HL-60/S4 treated with retinoic acid at 250 ng/mL for 4 days and 3 days (cell line): ENCODE data around the gene AP3D1.
"Not testable (repeated sequence)": the region's sequence is repeated elsewhere in the genome, so short reads cannot be mapped to it uniquely, and the experiment has no call there.

Experiments
- in situ Hi-C: fragments of 300-500 bp; cut with MboI; formaldehyde crosslinking; loops from 2 replicates; pipeline ENCODE4 v1.7.0; 2022; ENCODE audit warnings: low sequenced_read_pairs

The AP3D1 gene

DNA sequence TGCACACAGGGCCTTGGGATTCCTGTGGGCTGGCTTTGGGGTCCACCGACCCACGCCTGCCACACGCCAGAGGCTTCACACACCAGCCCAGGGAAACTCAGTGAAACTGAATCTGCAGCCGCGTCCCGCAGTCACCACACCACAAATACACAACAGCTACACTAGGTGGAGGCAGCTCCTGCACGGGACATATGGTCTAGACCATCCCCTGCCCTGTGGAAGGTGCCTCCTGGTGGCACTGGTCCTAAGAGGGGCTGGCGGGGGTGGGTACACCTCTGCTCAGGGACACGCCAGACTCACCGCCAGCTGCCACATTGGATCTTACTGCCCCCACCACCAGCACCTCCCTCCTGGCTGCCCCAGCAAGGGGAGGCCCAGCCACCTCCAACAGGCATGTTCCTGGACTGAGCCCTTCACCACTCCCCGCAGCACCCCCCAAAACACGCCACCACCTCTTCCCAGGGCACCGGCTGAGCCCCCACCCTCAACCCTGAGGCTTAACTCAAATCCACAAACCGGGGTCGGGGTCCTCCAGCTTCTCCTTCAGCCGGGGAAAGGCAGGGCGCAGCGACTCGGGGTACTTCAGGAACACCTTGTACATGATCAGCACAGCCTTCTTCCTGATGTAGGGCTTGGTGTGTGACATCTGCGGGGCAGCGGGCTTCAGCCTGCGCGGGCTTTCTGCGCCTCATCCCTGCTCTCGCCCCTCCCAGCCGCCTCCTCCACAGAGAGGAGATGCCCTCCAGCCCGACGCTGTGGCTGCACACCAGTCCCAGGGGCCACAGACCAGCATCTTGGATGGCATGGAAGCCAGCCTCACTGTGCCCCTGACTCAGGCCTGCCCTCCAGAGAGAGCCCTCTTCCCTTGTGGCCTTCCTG lies 21.2 kb downstream of the AP3D1 start:
- in situ Hi-C loops, result no loop called here

DNA sequence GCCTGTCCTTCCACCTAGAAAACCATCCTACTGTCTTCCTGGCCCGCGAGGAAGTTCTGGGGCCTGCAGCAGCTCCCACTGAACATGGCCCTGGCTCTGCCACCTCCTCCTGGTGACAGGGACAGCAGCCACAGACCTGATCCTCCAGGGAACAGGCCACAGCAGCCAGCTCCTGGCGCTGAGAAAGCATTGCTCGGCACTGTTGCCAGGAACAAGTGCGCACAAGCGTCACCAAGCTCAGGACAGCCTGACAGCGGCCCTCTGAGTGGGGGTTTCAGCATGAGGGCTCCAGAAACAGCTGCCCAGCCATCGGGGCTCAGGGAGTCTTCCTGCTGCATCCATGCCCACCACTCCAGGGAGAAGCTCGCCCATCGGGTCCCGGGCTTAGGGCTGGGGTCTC lies 21.9 kb downstream of the AP3D1 start:
- in situ Hi-C loops, result no loop called here

GRCh38 chr19:2129022-2129421 lies 22.3 kb downstream of the AP3D1 start:
- in situ Hi-C loops, result no loop called here

- in situ Hi-C loops, result not testable (repeated sequence)
Observed at GRCh38 chr19:2128252-2128651, 23.1 kb downstream of the AP3D1 start.

GRCh38 chr19:2127758-2128157 lies 23.6 kb downstream of the AP3D1 start:
- in situ Hi-C loops, result no loop called here

DNA sequence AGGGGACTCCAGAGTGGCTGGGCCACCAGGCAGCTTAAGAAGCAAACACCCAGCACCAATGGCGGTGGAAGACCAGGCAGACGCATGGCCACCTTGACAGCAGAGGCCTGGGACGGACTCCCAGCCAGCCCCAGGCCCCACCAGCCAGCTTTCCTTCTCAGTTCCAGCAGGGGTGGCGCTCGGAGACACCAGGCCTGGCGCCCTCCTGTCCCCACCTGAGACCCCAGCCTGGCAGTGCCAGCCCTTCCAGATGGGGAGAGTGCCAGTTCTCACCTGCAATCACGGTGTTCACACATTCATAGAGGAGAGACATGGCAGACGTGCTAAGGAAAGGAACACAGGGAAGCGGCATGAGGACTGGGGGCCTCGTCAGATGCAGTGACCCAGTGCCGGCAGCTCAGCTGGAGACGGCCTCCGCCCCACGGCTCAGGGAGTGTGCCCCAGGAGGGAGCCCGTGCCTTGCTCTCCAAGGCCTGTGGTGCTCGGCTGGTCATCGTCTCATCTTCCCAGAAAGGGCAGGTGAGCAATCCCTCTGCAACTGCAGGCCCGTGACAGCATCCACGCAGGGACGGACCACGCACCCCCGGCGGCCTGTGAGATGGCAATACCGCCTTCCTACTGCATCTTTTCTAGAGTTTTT lies 24.4 kb downstream of the AP3D1 start:
- in situ Hi-C loops, result no loop called here

DNA sequence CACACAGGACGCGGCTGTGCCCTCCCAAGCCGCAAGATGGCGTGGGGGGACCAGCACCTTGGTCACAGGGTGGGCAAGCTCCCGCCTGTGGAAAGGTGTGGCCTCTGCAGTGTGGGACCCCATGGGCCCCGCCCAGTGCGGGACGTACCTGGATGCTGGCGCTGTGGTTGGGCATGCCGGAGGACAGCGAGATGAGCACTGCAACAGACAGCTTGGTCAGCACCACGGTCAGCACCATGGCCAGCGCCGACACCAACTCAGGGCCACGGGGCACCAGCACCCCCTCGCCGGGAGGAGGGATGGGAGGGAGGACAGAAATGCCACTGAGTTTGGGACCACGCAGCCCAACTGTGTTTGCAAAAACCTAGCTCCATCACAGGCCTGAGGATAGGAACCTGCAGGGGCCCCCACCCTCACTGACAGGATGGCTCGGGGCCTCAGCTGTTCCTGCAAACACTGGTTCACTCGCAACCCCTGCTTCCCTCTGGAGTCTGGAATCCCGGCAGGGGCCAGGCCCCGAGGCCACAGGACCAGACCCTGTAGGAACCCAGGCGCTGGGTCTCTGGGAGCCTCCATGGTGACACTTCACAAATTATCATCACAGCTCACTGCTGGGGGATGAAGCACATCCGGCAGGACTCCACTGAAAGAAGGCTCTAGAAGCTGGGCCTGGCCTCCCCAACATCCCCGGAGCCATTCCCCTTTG lies 27.5 kb downstream of the AP3D1 start:
- in situ Hi-C loops, result no loop called here

DNA sequence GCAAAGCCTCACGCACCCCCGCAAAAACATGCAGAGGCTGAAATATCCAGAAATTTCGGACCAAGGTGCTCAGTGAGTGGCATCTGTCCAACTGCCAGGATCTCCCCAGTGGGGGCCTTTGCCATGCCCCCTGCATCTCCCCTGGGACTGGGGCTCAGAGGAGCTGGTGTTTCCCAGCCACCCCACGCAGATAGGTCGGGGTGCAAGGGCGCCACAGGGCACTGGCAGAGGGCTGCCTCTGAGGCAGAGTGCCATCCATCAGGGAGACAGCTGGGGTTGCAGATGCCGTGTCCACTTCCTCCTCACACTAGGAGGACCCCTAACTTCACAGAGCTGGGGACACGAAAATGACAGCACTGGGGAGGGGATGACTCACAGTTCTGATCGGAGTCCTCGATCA lies 28.4 kb downstream of the AP3D1 start:
- in situ Hi-C loops, result no loop called here

- in situ Hi-C loops, result no loop called here
Observed at GRCh38 chr19:2122251-2122650, 29.1 kb downstream of the AP3D1 start.

DNA sequence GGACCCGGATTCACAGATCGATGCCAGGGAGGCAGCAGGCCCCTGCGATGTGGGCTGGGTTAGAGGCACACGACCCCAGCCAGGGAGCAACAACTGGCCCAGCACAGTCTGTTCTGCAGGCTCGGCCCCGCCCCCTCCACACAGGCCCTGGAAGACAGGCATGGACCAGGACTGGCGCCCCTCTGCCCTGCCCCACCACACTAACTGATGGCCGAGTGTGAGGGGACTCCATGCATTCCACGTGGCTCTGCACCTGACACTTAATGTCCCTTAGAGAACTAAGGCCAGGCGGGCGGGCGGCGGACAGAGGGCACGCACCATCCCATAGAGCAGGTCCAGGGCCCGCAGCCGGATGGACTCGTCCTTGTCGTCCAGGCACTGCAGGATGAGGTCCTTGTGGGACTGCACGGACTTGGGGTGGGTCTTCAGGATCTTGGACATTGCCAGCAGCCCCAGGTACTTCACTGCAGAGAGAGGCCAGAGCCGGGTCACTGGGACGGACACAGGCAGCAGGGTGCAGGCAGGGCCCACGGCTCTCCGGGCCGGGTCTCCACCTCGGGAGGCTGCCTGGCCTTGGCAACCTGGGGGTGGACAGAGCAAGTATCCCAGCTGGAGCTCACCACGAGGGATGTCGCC lies 29.8 kb downstream of the AP3D1 start:
- in situ Hi-C loops, result no loop called here

GRCh38 chr19:2120821-2121220 lies 30.5 kb downstream of the AP3D1 start:
- in situ Hi-C loops, result no loop called here

DNA sequence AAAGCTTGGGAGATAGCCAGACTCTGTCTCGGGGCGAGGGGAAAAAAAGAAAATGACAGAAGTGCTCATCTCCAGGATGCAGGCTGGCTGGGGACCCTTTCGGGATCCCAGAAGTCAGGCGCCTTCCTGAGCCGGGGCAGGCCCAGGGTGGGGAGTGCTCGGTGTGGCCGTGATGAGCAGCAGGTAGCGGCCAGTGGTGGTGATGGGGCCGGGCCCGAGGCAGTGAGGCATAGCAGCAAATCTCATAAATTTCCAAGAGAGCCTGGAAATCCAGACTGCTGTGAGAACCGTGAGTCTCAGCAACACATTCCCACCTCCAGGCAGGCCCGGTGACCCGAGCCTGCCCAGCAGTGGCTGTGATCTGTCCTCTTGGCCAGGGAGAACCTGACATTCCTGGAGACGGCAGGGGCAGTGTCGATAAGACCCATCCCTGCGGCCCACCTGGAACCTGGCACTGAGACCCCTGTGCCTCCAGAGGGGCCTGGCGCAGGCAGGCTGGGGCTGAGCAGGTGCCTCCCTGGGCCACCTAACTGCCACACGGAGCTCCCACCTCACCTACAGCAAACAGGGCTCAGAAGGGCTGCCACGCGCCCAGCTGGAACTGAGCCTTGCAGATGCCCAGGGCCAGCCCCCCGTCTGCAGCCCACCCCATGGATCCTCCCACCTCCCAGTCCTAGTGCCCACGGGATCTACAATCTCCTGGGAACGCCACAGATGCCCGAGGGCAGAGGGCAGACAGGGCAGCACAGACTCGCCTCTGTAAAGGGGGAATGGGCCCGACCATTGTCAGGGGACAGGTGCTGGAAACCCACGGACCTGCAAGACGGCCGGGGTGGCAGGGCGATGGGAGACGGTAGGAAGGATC lies 31.2 kb downstream of the AP3D1 start:
- in situ Hi-C loops, result no loop called here

DNA sequence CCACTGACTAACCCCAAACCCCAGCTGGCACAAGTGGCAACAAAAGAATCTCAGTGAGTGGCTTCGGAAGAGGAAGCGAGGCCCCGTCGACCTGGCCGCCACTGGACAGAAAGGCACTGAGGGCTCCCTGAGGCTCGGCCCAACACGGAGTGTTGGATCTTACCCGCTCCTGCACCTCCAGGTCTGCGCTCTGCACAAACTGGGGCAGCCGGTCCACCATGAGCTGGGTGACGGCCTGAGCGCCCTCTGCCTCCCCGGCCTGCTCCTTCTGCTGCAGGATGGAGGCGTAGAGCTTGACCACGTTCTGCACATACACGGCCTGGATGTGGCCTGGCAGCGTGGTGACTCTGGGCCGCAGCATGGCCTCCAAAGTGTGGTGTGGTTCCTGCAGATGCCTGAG lies 32.9 kb downstream of the AP3D1 start:
- in situ Hi-C loops, result no loop called here

DNA sequence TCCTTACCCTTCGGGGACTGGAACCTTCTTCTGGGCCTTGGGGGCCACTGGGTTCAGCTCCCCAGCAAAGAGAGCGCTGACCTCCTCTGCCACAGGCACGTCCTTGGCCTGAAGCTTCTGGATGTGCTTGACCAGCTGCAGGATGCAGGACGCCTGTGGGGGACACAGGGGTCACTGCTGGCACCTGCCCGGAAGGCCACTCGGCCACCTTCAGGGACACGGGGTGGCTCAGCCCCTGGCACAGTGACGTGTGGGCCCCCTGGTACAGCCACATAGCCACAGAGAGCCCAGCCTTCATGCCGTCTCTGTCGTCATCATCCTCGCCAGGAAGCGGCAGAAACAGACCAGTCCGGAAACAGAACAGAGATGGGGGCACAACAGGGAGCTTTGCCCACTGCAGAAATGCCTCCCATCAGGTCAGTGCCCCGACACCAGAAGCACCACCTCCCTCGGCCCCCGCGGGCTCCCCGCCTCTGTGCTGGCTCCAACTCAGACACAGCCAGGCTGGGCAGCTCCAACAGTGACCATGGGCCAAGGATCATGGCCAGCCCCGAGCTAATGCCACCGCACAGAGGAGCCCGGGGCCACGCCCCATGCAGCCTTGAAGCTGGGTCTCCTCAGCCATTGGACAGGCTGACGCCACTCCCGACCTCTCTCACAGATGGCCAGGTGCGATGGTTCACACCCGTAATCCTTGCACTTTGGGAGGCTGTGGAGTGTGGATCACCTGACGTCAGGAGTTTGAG lies 34.0 kb downstream of the AP3D1 start:
- in situ Hi-C loops, result no loop called here

DNA sequence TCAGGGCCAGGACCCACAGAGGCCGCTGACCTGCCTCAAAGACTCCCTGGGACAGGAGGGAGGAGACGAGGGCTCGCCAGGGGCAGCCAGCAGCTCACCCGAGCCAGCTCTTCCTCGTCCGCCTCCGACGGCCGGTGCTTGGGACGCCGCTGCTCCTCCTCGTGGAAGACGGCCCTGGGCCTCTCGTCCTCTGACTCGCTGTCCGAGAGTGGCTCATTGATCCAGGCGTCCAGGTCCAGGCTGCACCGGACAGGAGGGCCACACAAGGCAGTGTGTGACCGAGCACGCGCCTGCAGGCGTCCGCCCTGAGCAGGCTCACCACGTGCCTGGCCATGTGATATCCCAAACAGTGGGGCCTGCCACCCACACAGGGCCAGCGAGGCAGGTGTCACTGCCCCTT lies 34.9 kb downstream of the AP3D1 start:
- in situ Hi-C loops, result no loop called here

DNA sequence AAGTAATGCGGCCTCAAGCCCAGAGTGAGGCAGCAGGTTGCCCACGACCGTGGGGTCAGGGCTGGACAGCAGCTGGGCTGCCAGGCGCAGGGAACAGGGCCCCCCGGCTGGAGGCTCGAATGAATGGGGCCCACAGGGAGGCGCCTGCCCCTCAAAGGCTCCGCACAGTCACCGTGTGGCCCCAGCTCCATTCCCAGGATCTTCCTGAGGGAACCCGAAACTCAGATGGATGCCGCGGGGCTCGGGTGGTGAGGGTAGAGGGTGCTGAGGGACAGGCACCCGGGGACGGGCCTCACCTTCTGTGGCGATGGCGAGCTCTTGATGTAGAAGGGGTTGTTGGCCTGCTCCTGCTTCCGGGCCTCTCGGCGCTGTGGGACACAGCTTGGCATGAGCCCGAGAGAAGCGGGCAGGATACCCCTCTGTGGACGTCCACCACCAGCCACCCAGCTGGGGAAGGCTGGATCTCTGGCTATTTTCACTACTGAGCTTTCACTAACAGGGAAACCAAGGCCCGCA lies 35.4 kb downstream of the AP3D1 start:
- in situ Hi-C loops, result no loop called here

- in situ Hi-C loops, result no loop called here
Observed at GRCh38 chr19:2115324-2115723, 36.0 kb downstream of the AP3D1 start.

- in situ Hi-C loops, result no loop called here
Observed at GRCh38 chr19:2114821-2115220, 36.5 kb downstream of the AP3D1 start.

DNA sequence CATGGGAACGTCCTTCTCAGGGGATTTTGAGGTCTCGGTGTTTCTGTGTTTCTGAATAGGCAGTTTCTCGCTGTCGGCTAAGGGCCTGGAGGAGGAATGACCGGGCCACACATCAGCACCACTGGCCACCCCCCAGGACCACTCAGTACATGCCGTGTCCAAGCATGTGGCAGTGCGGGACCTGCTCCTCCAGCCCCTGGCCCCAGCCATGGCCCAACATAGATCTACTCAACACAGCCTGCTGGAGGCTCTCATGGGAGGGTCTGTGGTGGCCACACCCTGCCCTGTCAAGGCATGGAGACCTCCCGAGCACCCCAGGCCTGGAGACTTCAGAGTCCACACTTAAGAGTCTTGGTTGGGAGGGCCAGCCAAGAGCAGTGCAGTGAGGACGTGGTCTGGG lies 37.1 kb downstream of the AP3D1 start:
- in situ Hi-C loops, result no loop called here
